GM23248 (cell line): ENCODE measurements around the gene ENTPD3.

Source experiments
- EZH2 ChIP-seq: fragments of 200-600 bp; sonication (generic); IDR thresholded peaks from 2 replicates; pipeline ENCODE4 v1.6.1; 2018; ENCODE audit warnings: antibody characterized with exemption, mild to moderate bottlenecking; ENCODE audit not compliant: insufficient read depth, poor library complexity, severe bottlenecking
- EZH2phosphoT487 ChIP-seq: fragments of 200-600 bp; sonication (generic); IDR thresholded peaks from 2 replicates; pipeline ENCODE4 v1.6.1; 2018; ENCODE audit warnings: antibody characterized with exemption, moderate library complexity, mild to moderate bottlenecking, low read depth; ENCODE audit not compliant: insufficient read depth

DNA sequence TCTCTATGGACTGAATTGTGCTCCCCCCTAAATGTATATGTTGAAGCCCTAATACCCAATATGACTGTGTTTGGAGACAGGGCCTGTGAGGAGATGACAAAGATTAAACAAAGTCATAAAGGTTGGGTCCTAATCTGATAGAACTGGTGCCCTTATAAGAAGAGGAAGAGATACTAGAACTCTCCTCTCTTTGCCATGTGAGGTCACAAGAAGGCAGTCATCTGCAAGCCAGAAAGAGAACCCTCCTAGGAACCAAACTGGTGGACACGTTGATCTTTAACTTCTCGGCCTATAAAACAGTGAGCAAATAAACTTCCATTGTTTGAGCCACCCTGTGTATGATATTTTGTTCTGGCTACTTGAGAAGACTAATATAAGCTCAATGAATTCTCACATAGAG, 31.6 kb upstream of the ENTPD3 start:
- TF ChIP-seq EZH2 (no peak), EZH2phosphoT487 (no peak)
